GM23248 (cell line): ENCODE results near the gene DCLK2.

Source experiments
- EZH2 ChIP-seq: fragments of 200-600 bp; sonication (generic); IDR thresholded peaks from 2 replicates; pipeline ENCODE4 v1.6.1; 2018; ENCODE audit warnings: antibody characterized with exemption, mild to moderate bottlenecking; ENCODE audit not compliant: insufficient read depth, poor library complexity, severe bottlenecking
- EZH2phosphoT487 ChIP-seq: fragments of 200-600 bp; sonication (generic); IDR thresholded peaks from 2 replicates; pipeline ENCODE4 v1.6.1; 2018; ENCODE audit warnings: antibody characterized with exemption, moderate library complexity, mild to moderate bottlenecking, low read depth; ENCODE audit not compliant: insufficient read depth

GRCh38 chr4:150256841-150257730, 178.8 kb downstream of the DCLK2 start:
- TF ChIP-seq EZH2phosphoT487: no peak
- TF ChIP-seq EZH2: no peak
